HepG2 (cell line): ENCODE results near the gene LGALS1. TPM values are rescaled to one million over a fixed set of nuclear protein-coding genes. Genes with fewer than 3 reads are reported as not detected.

ENCODE experiments used
- CREB1 ChIP-seq, 2 experiments: fragments of 450-650 bp in 1 of 2; IDR thresholded peaks; 2 replicates each; pipeline ENCODE4 v1.6.1; 2016 to 2017; ENCODE audit warnings: control low read depth in 1 of 2, mild to moderate bottlenecking in 1 of 2, missing compliant biosample characterization in 1 of 2, missing genetic modification characterization in 1 of 2
- DDIT3 ChIP-seq: sonication (generic); formaldehyde crosslinking; IDR thresholded peaks from 2 replicates; pipeline ENCODE4 v1.4.0; 2020; ENCODE audit warnings: mild to moderate bottlenecking, missing genetic modification reagents
- HES4 ChIP-seq: sonication (generic); formaldehyde crosslinking; IDR thresholded peaks from 2 replicates; pipeline ENCODE4 v1.9.0; 2021; ENCODE audit warnings: mild to moderate bottlenecking, missing genetic modification reagents, borderline replicate concordance
- MXD4 ChIP-seq: IDR thresholded peaks from 2 replicates; pipeline ENCODE4 v1.6.1; 2016; ENCODE audit warnings: mild to moderate bottlenecking, missing biosample characterization, missing genetic modification reagents
- NCOA5 ChIP-seq: sonication (generic); formaldehyde crosslinking; IDR thresholded peaks from 2 replicates; pipeline ENCODE4 v1.4.0; 2020; ENCODE audit warnings: missing genetic modification reagents
- SMC3 ChIP-seq: IDR thresholded peaks from 2 replicates; pipeline ENCODE4 v1.6.1; 2011; ENCODE audit warnings: low read length, improper control_type of control experiment
- TEAD3 ChIP-seq: optimal IDR thresholded peaks from 2 replicates; pipeline ENCODE3; 2016; ENCODE audit warnings: borderline replicate concordance
- THAP11 ChIP-seq: IDR thresholded peaks from 2 replicates; pipeline ENCODE4 v1.6.1; 2016; ENCODE audit warnings: missing biosample characterization, missing genetic modification reagents
- TRIM22 ChIP-seq: fragments of 450-650 bp; IDR thresholded peaks from 2 replicates; pipeline ENCODE4 v1.6.1; 2017
- ZFY ChIP-seq: sonication (generic); formaldehyde crosslinking; IDR thresholded peaks from 2 replicates; pipeline ENCODE4 v1.4.0; 2020; ENCODE audit warnings: missing genetic modification reagents
- ZNF318 ChIP-seq: sonication (generic); formaldehyde crosslinking; IDR thresholded peaks from 2 replicates; pipeline ENCODE4 v1.4.0; 2020; ENCODE audit warnings: mild to moderate bottlenecking, missing genetic modification reagents
- ZNF460 ChIP-seq: sonication (generic); formaldehyde crosslinking; IDR thresholded peaks from 2 replicates; pipeline ENCODE4 v1.5.1; 2020; ENCODE audit warnings: missing genetic modification reagents, mild to moderate bottlenecking, borderline replicate concordance
- ZNF670 ChIP-seq: sonication (generic); formaldehyde crosslinking; IDR thresholded peaks from 2 replicates; pipeline ENCODE4 v1.8.0; 2022; ENCODE audit warnings: mild to moderate bottlenecking, missing genetic modification reagents, borderline replicate concordance
- ZNF781 ChIP-seq: sonication (generic); formaldehyde crosslinking; IDR thresholded peaks from 2 replicates; pipeline ENCODE4 v1.5.1; 2020; ENCODE audit warnings: borderline replicate concordance, mild to moderate bottlenecking, missing genetic modification reagents; ENCODE audit errors: not compliant biosample characterization
- ZNF878 ChIP-seq: sonication (generic); formaldehyde crosslinking; IDR thresholded peaks from 2 replicates; pipeline ENCODE4 v1.8.1; 2023; ENCODE audit warnings: mild to moderate bottlenecking, missing genetic modification reagents, moderate library complexity
- polyA plus RNA-seq, 8 experiments: library from polyadenylated mRNA; depleted of rRNA in 3 of 8; stranded (reverse) in 7 of 8; unstranded in 1 of 8; fragments of >200 nt; fragmentation: Illumina TruSeq in 4 of 8; extraction: Trizol in 4 of 8; gene quantifications; 2 replicates each; pipeline versions ENCODE4 v1.2.1 to v1.2.3, GENCODE V29; 2011 to 2016; ENCODE audit warnings: low read depth in 4 of 8, missing spikeins in 1 of 8, mixed read lengths in 1 of 8; ENCODE audit not compliant: insufficient read depth in 1 of 8
- total RNA-seq, 5 experiments: library from RNA; depleted of rRNA; stranded (reverse); fragments of >200 nt; fragmentation: Illumina TruSeq; extraction: Trizol; gene quantifications; 2 replicates each; pipeline ENCODE4 v1.2.3, GENCODE V29; 2016; ENCODE audit warnings: low read depth in 1 of 5

LGALS1 gene
- total and polyA plus RNA-seq, 2 of the 13 experiments (the other 11 are each of a cell fraction or from before 2014, with no cell fraction given), result 103 to 858 TPM

- no peak for TF ChIP-seq TRIM22
- TF ChIP-seq HES4 (CRISPR knock-in tag), result no peak
- TF ChIP-seq ZNF781 (CRISPR knock-in tag), result no peak
- peak; percentile 70; the same call in 1 of the 2 replicates for TF ChIP-seq THAP11 (CRISPR knock-in tag)
- TF ChIP-seq SMC3, result no peak
- peak; percentile 24; the same call in 1 of the 2 replicates for TF ChIP-seq MXD4 (CRISPR knock-in tag)
- TF ChIP-seq NCOA5 (CRISPR knock-in tag), result no peak
- peak; percentile 77 for TF ChIP-seq ZFY (CRISPR knock-in tag)
- no peak for TF ChIP-seq ZNF460 (CRISPR knock-in tag)
- TF ChIP-seq DDIT3, result no peak
- TF ChIP-seq ZNF670, result no peak
- TF ChIP-seq ZNF318 (CRISPR knock-in tag), result no peak
- no peak for TF ChIP-seq ZNF878 (CRISPR knock-in tag)
- TF ChIP-seq TEAD3 (CRISPR knock-in tag), result peak; percentile 2
- TF ChIP-seq CREB1 (IDR thresholded peaks at IDR 0.05), result peak; percentile 92
- peak; percentile 97 for TF ChIP-seq CREB1 (CRISPR knock-in tag; IDR thresholded peaks at IDR 0.05)
These were observed 17.0 kb upstream of the LGALS1 start, which contains the start of gene PDXP (continued) for GRCh38 chr22:37658133-37659065.
